Neural cell (in vitro differentiated cells): ENCODE data around the gene TMED7.

Experiments
- EP300 ChIP-seq: fragments of 450-650 bp; conservative IDR thresholded peaks from 2 replicates; pipeline ENCODE4 v1.6.1; 2014; ENCODE audit warnings: antibody characterized with exemption, mild to moderate bottlenecking, moderate library complexity; ENCODE audit not compliant: poor library complexity, severe bottlenecking
- EZH2 ChIP-seq: fragments of 200-600, 300-800 bp; shearing (Covaris generic), sonication (generic); IDR thresholded peaks from 2 replicates; pipeline ENCODE4 v1.6.1; 2014; ENCODE audit warnings: antibody characterized with exemption, low read length, borderline replicate concordance, mild to moderate bottlenecking; ENCODE audit not compliant: insufficient read depth, poor library complexity, severe bottlenecking
- MXI1 ChIP-seq: fragments of 450-650 bp; conservative IDR thresholded peaks from 2 replicates; pipeline ENCODE4 v1.6.1; 2014; ENCODE audit warnings: antibody characterized with exemption, mild to moderate bottlenecking; ENCODE audit not compliant: poor library complexity, severe bottlenecking
- POLR2AphosphoS5 ChIP-seq: IDR thresholded peaks from 2 replicates; pipeline ENCODE4 v1.6.1; 2012
- RAD21 ChIP-seq: fragments of 450-650 bp; conservative IDR thresholded peaks from 2 replicates; pipeline ENCODE4 v1.6.1; 2014; ENCODE audit warnings: antibody characterized with exemption, mild to moderate bottlenecking, moderate library complexity
- SMC3 ChIP-seq: fragments of 450-650 bp; conservative IDR thresholded peaks from 2 replicates; pipeline ENCODE4 v1.6.1; 2014; ENCODE audit warnings: antibody characterized with exemption, mild to moderate bottlenecking, moderate library complexity; ENCODE audit not compliant: poor library complexity
- TF ChIP-seq, protein P1 (sequence below): fragments of 450-650 bp; IDR thresholded peaks from 2 replicates; pipeline ENCODE4 v1.5.1; 2014; ENCODE audit warnings: antibody characterized with exemption, mild to moderate bottlenecking, moderate library complexity; ENCODE audit not compliant: poor library complexity, severe bottlenecking
- TF ChIP-seq, protein P2 (sequence below): IDR thresholded peaks from 2 replicates; pipeline ENCODE4 v1.6.1; 2012; ENCODE audit warnings: borderline replicate concordance

DNA sequence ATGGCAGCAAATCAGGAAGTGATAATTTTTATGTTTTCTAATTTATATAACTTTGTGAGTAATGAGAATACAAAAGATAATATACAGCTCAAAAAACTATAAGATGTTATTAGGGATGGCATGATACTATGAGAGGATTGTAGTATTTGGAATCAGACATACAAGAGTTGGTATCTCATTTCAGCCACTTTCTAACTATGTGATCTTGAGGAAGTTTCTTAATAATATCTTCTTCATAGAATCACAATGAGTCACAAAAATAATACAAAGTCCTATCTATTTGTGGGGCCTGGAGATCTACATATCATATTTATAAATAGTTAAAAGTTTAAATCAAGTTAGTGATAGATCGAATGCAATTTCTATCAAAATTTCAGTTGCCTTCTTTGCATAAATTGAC lies 23.7 kb upstream of the TMED7 start:
- TF ChIP-seq, protein P1, sequence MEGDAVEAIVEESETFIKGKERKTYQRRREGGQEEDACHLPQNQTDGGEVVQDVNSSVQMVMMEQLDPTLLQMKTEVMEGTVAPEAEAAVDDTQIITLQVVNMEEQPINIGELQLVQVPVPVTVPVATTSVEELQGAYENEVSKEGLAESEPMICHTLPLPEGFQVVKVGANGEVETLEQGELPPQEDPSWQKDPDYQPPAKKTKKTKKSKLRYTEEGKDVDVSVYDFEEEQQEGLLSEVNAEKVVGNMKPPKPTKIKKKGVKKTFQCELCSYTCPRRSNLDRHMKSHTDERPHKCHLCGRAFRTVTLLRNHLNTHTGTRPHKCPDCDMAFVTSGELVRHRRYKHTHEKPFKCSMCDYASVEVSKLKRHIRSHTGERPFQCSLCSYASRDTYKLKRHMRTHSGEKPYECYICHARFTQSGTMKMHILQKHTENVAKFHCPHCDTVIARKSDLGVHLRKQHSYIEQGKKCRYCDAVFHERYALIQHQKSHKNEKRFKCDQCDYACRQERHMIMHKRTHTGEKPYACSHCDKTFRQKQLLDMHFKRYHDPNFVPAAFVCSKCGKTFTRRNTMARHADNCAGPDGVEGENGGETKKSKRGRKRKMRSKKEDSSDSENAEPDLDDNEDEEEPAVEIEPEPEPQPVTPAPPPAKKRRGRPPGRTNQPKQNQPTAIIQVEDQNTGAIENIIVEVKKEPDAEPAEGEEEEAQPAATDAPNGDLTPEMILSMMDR: no peak
- TF ChIP-seq EP300 (no peak), EZH2 (no peak), POLR2AphosphoS5 (no peak), MXI1 (no peak), RAD21 (no peak), SMC3 (no peak)
- TF ChIP-seq, protein P2, sequence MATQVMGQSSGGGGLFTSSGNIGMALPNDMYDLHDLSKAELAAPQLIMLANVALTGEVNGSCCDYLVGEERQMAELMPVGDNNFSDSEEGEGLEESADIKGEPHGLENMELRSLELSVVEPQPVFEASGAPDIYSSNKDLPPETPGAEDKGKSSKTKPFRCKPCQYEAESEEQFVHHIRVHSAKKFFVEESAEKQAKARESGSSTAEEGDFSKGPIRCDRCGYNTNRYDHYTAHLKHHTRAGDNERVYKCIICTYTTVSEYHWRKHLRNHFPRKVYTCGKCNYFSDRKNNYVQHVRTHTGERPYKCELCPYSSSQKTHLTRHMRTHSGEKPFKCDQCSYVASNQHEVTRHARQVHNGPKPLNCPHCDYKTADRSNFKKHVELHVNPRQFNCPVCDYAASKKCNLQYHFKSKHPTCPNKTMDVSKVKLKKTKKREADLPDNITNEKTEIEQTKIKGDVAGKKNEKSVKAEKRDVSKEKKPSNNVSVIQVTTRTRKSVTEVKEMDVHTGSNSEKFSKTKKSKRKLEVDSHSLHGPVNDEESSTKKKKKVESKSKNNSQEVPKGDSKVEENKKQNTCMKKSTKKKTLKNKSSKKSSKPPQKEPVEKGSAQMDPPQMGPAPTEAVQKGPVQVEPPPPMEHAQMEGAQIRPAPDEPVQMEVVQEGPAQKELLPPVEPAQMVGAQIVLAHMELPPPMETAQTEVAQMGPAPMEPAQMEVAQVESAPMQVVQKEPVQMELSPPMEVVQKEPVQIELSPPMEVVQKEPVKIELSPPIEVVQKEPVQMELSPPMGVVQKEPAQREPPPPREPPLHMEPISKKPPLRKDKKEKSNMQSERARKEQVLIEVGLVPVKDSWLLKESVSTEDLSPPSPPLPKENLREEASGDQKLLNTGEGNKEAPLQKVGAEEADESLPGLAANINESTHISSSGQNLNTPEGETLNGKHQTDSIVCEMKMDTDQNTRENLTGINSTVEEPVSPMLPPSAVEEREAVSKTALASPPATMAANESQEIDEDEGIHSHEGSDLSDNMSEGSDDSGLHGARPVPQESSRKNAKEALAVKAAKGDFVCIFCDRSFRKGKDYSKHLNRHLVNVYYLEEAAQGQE: no peak
